ENCODE measurements around the gene ASB10. TPM values are rescaled to one million over a fixed set of nuclear protein-coding genes. Genes with fewer than 3 reads are reported as not detected.

Gene ASB10
- total and polyA plus RNA-seq, 3 donors from 2014 or later, result 0.18 to 0.39 TPM; not detected in 1

GRCh38 chr7:151133986-151134742 is 52.9 kb downstream of the ASB10 start:
- Histone ChIP-seq H3K27ac (no peak overlapping the region), H3K4me3 (no peak overlapping the region), H3K36me3 (ENCODE audit: low read depth, missing control alignments) (no peaks in the 10 kb centered on the region), H3K4me1 (no peaks in the 10 kb centered on the region), H3K27me3 (no peaks in the 10 kb centered on the region), H3K9me3 (no peaks in the 10 kb centered on the region)
- DNase-seq, result no peak
- intact Hi-C loops (cut with DNase I; ENCODE audit: low total_unique reads), result no loop called here
- TF ChIP-seq POLR2A (IDR thresholded peaks at IDR 0.05) (no peak), CTCF (IDR thresholded peaks at IDR 0.05) (no peak)
- WGBS, 2 donors, result 92 to 96% methylated on average over 24 of the region's 24 CpGs

- intact Hi-C loops (cut with DNase I; ENCODE audit: low total_unique reads), result no loop called here
- H3K4me1 ChIP-seq, result no peaks in the 10 kb centered on the region
- no peaks in the 10 kb centered on the region for H3K27me3 ChIP-seq
- H3K9me3 ChIP-seq, result no peaks in the 10 kb centered on the region
- no peaks in the 10 kb centered on the region for H3K36me3 ChIP-seq (ENCODE audit: low read depth, missing control alignments)
- no peak overlapping the region for H3K27ac ChIP-seq
- 95 to 98% methylated on average over 11 to 16 of the region's 16 CpGs for WGBS, 2 donors
- DNase-seq, result no peak
- TF ChIP-seq CTCF (IDR thresholded peaks at IDR 0.05), result no peak
- TF ChIP-seq POLR2A (IDR thresholded peaks at IDR 0.05), result no peak
- H3K4me3 ChIP-seq, result no peak overlapping the region
Measured at GRCh38 chr7:151133266-151133985, 53.6 kb downstream of the ASB10 start.

- TF ChIP-seq POLR2A (IDR thresholded peaks at IDR 0.05), result no peak
- TF ChIP-seq CTCF (IDR thresholded peaks at IDR 0.05), result no peak
- Histone ChIP-seq H3K27me3 (no peaks in the 10 kb centered on the region), H3K9me3 (no peaks in the 10 kb centered on the region), H3K36me3 (ENCODE audit: low read depth, missing control alignments) (no peaks in the 10 kb centered on the region), H3K4me1 (no peaks in the 10 kb centered on the region), H3K27ac (no peak overlapping the region), H3K4me3 (no peak overlapping the region)
- intact Hi-C loops (cut with DNase I; ENCODE audit: low total_unique reads), result no loop called here
- DNase-seq, result no peak
- 94% methylated on average over 20 to 21 of the region's 21 CpGs for WGBS, 2 donors
Measured at GRCh38 chr7:151132461-151133205, 54.4 kb downstream of the ASB10 start.

- Histone ChIP-seq H3K27me3 (no peaks in the 10 kb centered on the region), H3K36me3 (ENCODE audit: low read depth, missing control alignments) (no peaks in the 10 kb centered on the region), H3K4me3 (no peak overlapping the region), H3K9me3 (no peaks in the 10 kb centered on the region), H3K27ac (no peak overlapping the region), H3K4me1 (no peaks in the 10 kb centered on the region)
- intact Hi-C loops (cut with DNase I; ENCODE audit: low total_unique reads), result no loop called here
- TF ChIP-seq POLR2A (IDR thresholded peaks at IDR 0.05) (no peak), CTCF (IDR thresholded peaks at IDR 0.05) (no peak)
- DNase-seq, result no peak
- WGBS, 2 donors, result 71 to 79% methylated on average over 15 to 19 of the region's 19 CpGs
Measured at GRCh38 chr7:151131592-151132293, 55.3 kb downstream of the ASB10 start.
